ENCODE data around the gene CCAR1.
"Not testable (repeated sequence)": the region's sequence is repeated elsewhere in the genome, so short reads cannot be mapped to it uniquely, and the experiment has no call there.

Gene CCAR1

DNA sequence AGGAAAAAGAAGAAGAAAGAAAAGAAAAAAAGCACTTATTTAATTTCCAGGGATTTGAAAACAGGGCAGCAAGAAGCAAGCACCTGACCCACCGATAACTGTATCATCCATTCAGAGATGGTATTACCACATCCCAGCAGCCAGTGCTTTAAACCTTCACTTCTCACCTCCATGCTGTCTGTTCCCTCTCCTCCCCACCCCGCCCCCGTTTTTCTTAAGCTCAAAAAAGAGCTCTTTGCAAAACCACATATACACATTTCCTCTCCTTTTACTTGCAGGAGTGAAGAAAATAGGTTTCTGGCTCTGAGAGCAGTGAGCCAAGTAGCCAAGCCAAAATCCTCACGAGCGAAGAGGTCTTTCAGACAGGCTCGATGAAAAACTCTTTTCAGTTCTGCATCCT lies 108.5 kb downstream of the CCAR1 start:
- Histone ChIP-seq H3K4me2 (peak overlapping the region in 4 of 11 experiments; percentile 63 to 87 (median 82); a peak in 5 of 22 replicates), H3K27ac (no peak overlapping the region), H3K4me3 (no peak overlapping the region), H3K36me3 (no peaks in the 10 kb centered on the region), H3K9me3 (replicated peaks in 1 of 11) (no peaks in the 10 kb centered on the region), H3K4me1 (peaks cover 4 to 26% (median 14%) of the 10 kb centered on the region in 10 experiments; a peak in 18 of 20 replicates), H3K27me3 (peaks cover 0 to 12% (median 0%) of the 10 kb centered on the region in 11 experiments; a peak in 6 of 22 replicates), H3K9ac (no peak overlapping the region), H4K20me1 (peaks cover 0 to 10% (median 0%) of the 10 kb centered on the region in 11 experiments; a peak in 2 of 22 replicates)
- TF ChIP-seq Cebpa-rat (IDR thresholded peaks at IDR 0.05) = no peak

DNA sequence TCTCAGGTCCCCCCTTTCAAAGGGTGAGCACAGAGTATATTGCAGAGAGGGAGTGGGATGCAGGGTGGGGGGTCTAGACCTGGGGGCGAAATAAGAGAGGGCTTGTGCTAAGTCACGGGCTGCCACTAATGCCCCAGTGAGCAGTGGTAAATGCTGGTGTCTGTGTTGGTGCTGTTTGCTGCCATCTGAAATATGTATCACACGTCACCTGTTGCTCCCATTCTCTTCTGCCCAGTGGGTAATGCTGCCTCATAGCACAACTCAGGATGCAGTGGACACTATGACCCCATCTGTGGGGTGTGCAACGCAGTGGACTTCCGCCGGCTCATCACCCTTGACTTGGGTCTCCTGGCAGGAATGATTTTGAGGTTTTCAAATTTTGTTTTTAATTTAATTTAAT lies 108.9 kb downstream of the CCAR1 start:
- H3K27me3 ChIP-seq = peaks cover 0 to 12% (median 0%) of the 10 kb centered on the region in 11 experiments; a peak in 6 of 22 replicates
- H3K9me3 ChIP-seq (replicated peaks in 1 of 11) = no peaks in the 10 kb centered on the region
- no peak overlapping the region for H3K27ac ChIP-seq
- H3K4me2 ChIP-seq = no peak overlapping the region
- no peak for TF ChIP-seq Cebpa-rat (IDR thresholded peaks at IDR 0.05)
- H3K4me1 ChIP-seq = peaks cover 4 to 26% (median 14%) of the 10 kb centered on the region in 10 experiments; a peak in 18 of 20 replicates
- no peak overlapping the region for H3K4me3 ChIP-seq
- peaks cover 0 to 10% (median 0%) of the 10 kb centered on the region in 11 experiments; a peak in 2 of 22 replicates for H4K20me1 ChIP-seq
- H3K36me3 ChIP-seq = no peaks in the 10 kb centered on the region
- no peak overlapping the region for H3K9ac ChIP-seq

DNA sequence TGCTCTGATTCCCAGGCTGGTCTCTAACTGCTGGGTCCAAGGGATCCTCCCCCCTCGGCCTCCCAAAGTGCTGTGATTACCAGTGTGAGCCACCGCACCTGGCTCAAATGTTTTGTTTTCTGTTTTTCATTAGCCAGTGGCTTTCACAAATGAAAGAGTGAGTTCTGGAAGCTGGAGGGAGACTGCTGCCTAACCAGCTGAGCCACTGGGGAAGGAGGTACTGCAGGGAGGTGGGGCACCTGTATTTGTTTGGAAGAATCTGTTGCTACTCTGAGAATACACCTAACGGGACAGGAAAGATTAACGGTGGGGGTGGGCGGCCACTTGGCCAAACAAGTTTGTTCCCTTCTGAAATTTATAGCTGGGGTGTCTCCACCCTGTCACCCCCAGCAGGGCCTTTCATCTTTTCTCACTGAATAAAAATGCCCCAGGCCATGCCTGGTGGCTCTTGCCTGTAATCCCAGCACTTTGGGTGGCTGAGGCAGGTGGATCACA lies 111.0 kb downstream of the CCAR1 start:
- Histone ChIP-seq H3K9me3 (replicated peaks in 1 of 11) (no peaks in the 10 kb centered on the region), H3K4me2 (no peak overlapping the region), H4K20me1 (peaks cover 0 to 10% (median 0%) of the 10 kb centered on the region in 11 experiments; a peak in 2 of 22 replicates), H3K36me3 (no peaks in the 10 kb centered on the region), H3K27ac (no peak overlapping the region), H3K27me3 (peaks cover 0 to 12% (median 0%) of the 10 kb centered on the region in 11 experiments; a peak in 6 of 22 replicates), H3K9ac (no peak overlapping the region), H3K4me1 (peaks cover 0 to 14% (median 4%) of the 10 kb centered on the region in 10 experiments; a peak in 14 of 20 replicates), H3K4me3 (no peak overlapping the region)
- no peak for TF ChIP-seq Cebpa-rat (IDR thresholded peaks at IDR 0.05)

DNA sequence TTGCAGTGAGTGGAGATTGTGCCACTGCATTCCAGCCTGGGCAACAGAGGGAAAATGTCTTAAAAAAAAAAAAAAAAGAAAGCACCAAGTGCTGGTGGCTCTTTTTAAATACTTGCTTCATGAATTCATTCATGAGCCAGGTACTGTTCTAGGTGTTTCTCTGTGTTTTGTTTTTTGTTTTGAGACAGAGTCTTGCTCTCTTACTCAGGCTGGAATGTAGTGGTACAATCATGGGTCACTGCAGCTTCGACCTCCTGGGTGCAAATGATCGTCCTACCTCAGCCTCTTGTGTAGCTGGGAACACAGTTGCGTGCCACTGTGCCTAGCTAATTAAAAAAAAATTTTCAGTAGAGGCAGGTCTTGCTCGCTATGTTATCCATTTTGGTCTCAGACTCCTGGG lies 111.6 kb downstream of the CCAR1 start:
- Histone ChIP-seq H4K20me1 (peaks cover 0 to 10% (median 0%) of the 10 kb centered on the region in 11 experiments; a peak in 2 of 22 replicates), H3K27me3 (peaks cover 0 to 12% (median 0%) of the 10 kb centered on the region in 11 experiments; a peak in 6 of 22 replicates), H3K9ac (no peak overlapping the region), H3K4me2 (no peak overlapping the region), H3K27ac (no peak overlapping the region), H3K4me1 (peaks cover 0 to 14% (median 3%) of the 10 kb centered on the region in 10 experiments; a peak in 6 of 20 replicates), H3K9me3 (replicated peaks in 1 of 11) (no peaks in the 10 kb centered on the region), H3K4me3 (no peak overlapping the region), H3K36me3 (no peaks in the 10 kb centered on the region)
- no peak for TF ChIP-seq Cebpa-rat (IDR thresholded peaks at IDR 0.05)

DNA sequence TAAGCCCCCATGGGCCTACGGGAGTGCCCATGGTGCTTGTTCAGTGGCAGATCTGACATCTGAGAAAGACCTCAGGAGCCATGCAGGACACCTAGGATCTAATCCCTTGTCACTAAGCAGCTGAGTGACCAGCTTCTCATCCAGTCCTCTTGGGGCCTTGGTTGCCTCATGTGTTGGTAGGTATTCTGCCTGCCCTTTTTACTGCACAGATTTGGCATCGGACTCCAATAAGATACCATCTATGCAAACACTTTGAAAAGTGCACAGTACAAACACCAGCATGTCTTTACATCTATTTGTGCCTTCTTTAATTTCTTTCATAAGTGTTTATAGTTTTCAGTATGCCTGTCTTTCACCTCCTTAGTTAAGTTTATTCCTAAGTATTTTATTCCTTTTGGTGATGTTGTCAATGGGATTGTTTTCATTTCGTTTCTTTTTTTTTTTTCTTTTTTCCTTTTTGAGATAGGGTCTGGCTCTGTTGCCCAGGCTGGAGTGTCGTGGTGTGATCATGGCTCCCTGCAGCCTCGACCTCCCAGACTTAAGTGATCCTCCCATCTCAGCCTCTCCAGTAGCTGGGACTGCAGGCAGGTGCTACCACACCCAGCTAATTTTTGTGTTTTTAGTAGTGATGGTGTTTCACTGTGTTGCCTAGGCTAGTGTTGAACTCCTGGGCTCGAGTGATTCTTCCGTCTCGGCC lies 116.7 kb downstream of the CCAR1 start:
- H3K27me3 ChIP-seq = no peaks in the 10 kb centered on the region
- peaks cover 0 to 7% (median 0%) of the 10 kb centered on the region in 10 experiments; a peak in 1 of 20 replicates for H3K4me1 ChIP-seq
- H3K4me3 ChIP-seq = no peak overlapping the region
- no peak for TF ChIP-seq Cebpa-rat (IDR thresholded peaks at IDR 0.05)
- no peaks in the 10 kb centered on the region for H3K36me3 ChIP-seq
- H3K9ac ChIP-seq = no peak overlapping the region
- H3K9me3 ChIP-seq (replicated peaks in 1 of 11) = no peaks in the 10 kb centered on the region
- no peak overlapping the region for H3K4me2 ChIP-seq
- no peaks in the 10 kb centered on the region for H4K20me1 ChIP-seq
- no peak overlapping the region for H3K27ac ChIP-seq

DNA sequence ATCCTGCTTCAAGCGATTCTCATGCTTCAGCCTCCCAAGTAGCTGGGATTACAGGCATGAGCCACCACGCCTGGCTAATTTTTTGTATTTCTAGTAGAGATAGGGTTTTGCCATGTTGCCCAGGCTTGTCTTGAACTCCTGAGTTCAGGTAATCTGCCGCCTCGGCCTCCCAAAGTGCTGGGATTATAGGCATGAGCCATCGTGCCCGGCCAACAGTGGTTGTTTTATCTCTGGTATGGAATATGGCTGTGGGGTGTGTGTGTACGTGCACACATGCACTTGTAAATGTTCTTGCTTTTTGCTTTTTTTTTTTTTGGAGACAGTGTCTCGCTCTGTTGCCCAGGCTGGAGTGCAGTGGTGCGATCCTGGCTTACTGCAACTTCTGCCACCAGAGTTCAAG lies 119.6 kb downstream of the CCAR1 start:
- not testable (repeated sequence) for H3K27me3 ChIP-seq; H4K20me1 ChIP-seq; H3K9ac ChIP-seq; H3K9me3 ChIP-seq (replicated peaks in 1 of 11); H3K4me2 ChIP-seq; H3K4me3 ChIP-seq; H3K27ac ChIP-seq; H3K36me3 ChIP-seq; H3K4me1 ChIP-seq

Measured in BLaER1 treated with 17β-estradiol and CSF1 and Interleukin-3, amounts not matched to agents 10 nM and 100 nM (cell line).